ENCODE measurements around the gene PRR5L.

GRCh38 chr11:36447514-36447913 lies 151.4 kb downstream of the PRR5L start:
- TF ChIP-seq POLR2AphosphoS5 (IDR thresholded peaks at IDR 0.05; ENCODE audit: low read depth, low read length) (no peak), TAF1 (IDR thresholded peaks at IDR 0.05; ENCODE audit: borderline replicate concordance, insufficient read depth, low read length) (no peak), FOXP2 (optimal IDR thresholded peaks at IDR 0.05; ENCODE audit: borderline replicate concordance, extremely low read depth, extremely low read length, insufficient read depth) (no peak), SIN3A (IDR thresholded peaks at IDR 0.05; ENCODE audit: borderline replicate concordance, insufficient read depth, low read length) (no peak)

Data from PFSK-1 (cell line).